ENCODE results near the gene CHRNA10. TPM values are rescaled to one million over a fixed set of nuclear protein-coding genes. Genes with fewer than 3 reads are reported as not detected.

The CHRNA10 gene
- total RNA-seq, 2 donors from 2014 or later, result 3.4 to 6.6 TPM

Other genes starting within 250 kb of the CHRNA10 start
- gene ART5, start 29.4 kb downstream of the CHRNA10 start, total RNA-seq, result not detected
- not detected for gene ART1, start 26.3 kb downstream of the CHRNA10 start, total RNA-seq
- gene NUP98, start 126.2 kb upstream of the CHRNA10 start, total RNA-seq, result 100 to 1,000 TPM; 116 to 176 TPM
- gene PGAP2, start 137.2 kb upstream of the CHRNA10 start, total RNA-seq, result 10 to 100 TPM; 15.5 to 30.0 TPM
- gene RHOG, start 169.6 kb upstream of the CHRNA10 start, total RNA-seq, result 100 to 1,000 TPM; 154 to 164 TPM
- 10 to 100 TPM; 83.9 to 85.9 TPM for gene STIM1, start 184.3 kb upstream of the CHRNA10 start, total RNA-seq